ENCODE measurements around the gene ILF3. TPM values are rescaled to one million over a fixed set of nuclear protein-coding genes. Genes with fewer than 3 reads are reported as not detected.

Gene ILF3
- total and polyA plus RNA-seq, 2 experiments from 2014 or later, result 573 to 616 TPM

DNA sequence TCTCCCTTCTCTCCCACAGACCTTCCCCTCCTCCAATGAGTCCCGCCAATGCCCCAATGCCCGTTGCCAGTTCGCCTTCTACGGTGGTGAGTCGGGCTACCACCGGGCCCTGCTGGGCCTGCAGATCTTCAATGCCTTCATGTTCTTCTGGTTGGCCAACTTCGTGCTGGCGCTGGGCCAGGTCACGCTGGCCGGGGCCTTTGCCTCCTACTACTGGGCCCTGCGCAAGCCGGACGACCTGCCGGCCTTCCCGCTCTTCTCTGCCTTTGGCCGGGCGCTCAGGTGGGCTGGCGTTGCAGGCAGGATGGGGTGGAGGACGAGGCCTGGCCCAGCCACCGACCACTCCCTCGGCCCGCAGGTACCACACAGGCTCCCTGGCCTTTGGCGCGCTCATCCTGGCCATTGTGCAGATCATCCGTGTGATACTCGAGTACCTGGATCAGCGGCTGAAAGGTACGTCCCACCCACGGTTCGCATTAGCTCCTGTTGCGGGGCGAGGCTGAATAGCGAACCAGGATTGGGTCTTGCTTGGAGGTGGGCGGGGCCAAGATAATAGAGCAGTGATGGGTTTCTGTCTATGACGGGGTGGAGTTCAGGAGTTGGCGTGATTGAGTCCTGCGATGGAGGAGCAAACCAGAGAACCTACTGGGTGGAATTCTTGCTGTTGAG, 17.7 kb upstream of the ILF3 start:
- peaks cover 11% of the 10 kb centered on the region; the same call in 2 of the 3 replicates for H3K4me1 Mint-ChIP-seq
- H3K4me3 Mint-ChIP-seq, result no peak overlapping the region
- Histone ChIP-seq H3K4me2 (no peak overlapping the region), H4K20me1 (replicated peaks; ENCODE audit: insufficient read depth) (peaks cover 4% of the 10 kb centered on the region; the same call in 1 of the 2 replicates), H3K27ac (ENCODE audit: low read depth) (no peak overlapping the region), H3K79me2 (replicated peaks; ENCODE audit: insufficient read depth) (no peaks in the 10 kb centered on the region), H3F3A (replicated peaks; ENCODE audit: low read depth) (peaks cover 9% of the 10 kb centered on the region; the same call in 1 of the 2 replicates), H3K27me3 (ENCODE audit: insufficient read depth) (no peaks in the 10 kb centered on the region), H3K9me2 (ENCODE audit: insufficient read depth) (no peaks in the 10 kb centered on the region), H3K4me1 (ENCODE audit: insufficient read depth) (no peaks in the 10 kb centered on the region; the same call in 1 of the 2 replicates), H2AFZ (no peak overlapping the region), H3K4me3 (no peak overlapping the region), H3K36me3 (ENCODE audit: insufficient read depth) (peaks cover 16% of the 10 kb centered on the region; the same call in 1 of the 2 replicates)
- TF ChIP-seq, protein P1, sequence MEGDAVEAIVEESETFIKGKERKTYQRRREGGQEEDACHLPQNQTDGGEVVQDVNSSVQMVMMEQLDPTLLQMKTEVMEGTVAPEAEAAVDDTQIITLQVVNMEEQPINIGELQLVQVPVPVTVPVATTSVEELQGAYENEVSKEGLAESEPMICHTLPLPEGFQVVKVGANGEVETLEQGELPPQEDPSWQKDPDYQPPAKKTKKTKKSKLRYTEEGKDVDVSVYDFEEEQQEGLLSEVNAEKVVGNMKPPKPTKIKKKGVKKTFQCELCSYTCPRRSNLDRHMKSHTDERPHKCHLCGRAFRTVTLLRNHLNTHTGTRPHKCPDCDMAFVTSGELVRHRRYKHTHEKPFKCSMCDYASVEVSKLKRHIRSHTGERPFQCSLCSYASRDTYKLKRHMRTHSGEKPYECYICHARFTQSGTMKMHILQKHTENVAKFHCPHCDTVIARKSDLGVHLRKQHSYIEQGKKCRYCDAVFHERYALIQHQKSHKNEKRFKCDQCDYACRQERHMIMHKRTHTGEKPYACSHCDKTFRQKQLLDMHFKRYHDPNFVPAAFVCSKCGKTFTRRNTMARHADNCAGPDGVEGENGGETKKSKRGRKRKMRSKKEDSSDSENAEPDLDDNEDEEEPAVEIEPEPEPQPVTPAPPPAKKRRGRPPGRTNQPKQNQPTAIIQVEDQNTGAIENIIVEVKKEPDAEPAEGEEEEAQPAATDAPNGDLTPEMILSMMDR (conservative IDR thresholded peaks at IDR 0.05; ENCODE audit: low read depth in 2 of 2), result no peak
- no peak for TF ChIP-seq STAT1 (IDR thresholded peaks at IDR 0.05; ENCODE audit: unreplicated experiment)
- no peak for TF ChIP-seq POLR2AphosphoS5 (IDR thresholded peaks at IDR 0.05; ENCODE audit: low read depth)
- TF ChIP-seq, protein P2, sequence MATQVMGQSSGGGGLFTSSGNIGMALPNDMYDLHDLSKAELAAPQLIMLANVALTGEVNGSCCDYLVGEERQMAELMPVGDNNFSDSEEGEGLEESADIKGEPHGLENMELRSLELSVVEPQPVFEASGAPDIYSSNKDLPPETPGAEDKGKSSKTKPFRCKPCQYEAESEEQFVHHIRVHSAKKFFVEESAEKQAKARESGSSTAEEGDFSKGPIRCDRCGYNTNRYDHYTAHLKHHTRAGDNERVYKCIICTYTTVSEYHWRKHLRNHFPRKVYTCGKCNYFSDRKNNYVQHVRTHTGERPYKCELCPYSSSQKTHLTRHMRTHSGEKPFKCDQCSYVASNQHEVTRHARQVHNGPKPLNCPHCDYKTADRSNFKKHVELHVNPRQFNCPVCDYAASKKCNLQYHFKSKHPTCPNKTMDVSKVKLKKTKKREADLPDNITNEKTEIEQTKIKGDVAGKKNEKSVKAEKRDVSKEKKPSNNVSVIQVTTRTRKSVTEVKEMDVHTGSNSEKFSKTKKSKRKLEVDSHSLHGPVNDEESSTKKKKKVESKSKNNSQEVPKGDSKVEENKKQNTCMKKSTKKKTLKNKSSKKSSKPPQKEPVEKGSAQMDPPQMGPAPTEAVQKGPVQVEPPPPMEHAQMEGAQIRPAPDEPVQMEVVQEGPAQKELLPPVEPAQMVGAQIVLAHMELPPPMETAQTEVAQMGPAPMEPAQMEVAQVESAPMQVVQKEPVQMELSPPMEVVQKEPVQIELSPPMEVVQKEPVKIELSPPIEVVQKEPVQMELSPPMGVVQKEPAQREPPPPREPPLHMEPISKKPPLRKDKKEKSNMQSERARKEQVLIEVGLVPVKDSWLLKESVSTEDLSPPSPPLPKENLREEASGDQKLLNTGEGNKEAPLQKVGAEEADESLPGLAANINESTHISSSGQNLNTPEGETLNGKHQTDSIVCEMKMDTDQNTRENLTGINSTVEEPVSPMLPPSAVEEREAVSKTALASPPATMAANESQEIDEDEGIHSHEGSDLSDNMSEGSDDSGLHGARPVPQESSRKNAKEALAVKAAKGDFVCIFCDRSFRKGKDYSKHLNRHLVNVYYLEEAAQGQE (IDR thresholded peaks at IDR 0.05; ENCODE audit: unreplicated experiment), result no peak
- TF ChIP-seq, protein P3, sequence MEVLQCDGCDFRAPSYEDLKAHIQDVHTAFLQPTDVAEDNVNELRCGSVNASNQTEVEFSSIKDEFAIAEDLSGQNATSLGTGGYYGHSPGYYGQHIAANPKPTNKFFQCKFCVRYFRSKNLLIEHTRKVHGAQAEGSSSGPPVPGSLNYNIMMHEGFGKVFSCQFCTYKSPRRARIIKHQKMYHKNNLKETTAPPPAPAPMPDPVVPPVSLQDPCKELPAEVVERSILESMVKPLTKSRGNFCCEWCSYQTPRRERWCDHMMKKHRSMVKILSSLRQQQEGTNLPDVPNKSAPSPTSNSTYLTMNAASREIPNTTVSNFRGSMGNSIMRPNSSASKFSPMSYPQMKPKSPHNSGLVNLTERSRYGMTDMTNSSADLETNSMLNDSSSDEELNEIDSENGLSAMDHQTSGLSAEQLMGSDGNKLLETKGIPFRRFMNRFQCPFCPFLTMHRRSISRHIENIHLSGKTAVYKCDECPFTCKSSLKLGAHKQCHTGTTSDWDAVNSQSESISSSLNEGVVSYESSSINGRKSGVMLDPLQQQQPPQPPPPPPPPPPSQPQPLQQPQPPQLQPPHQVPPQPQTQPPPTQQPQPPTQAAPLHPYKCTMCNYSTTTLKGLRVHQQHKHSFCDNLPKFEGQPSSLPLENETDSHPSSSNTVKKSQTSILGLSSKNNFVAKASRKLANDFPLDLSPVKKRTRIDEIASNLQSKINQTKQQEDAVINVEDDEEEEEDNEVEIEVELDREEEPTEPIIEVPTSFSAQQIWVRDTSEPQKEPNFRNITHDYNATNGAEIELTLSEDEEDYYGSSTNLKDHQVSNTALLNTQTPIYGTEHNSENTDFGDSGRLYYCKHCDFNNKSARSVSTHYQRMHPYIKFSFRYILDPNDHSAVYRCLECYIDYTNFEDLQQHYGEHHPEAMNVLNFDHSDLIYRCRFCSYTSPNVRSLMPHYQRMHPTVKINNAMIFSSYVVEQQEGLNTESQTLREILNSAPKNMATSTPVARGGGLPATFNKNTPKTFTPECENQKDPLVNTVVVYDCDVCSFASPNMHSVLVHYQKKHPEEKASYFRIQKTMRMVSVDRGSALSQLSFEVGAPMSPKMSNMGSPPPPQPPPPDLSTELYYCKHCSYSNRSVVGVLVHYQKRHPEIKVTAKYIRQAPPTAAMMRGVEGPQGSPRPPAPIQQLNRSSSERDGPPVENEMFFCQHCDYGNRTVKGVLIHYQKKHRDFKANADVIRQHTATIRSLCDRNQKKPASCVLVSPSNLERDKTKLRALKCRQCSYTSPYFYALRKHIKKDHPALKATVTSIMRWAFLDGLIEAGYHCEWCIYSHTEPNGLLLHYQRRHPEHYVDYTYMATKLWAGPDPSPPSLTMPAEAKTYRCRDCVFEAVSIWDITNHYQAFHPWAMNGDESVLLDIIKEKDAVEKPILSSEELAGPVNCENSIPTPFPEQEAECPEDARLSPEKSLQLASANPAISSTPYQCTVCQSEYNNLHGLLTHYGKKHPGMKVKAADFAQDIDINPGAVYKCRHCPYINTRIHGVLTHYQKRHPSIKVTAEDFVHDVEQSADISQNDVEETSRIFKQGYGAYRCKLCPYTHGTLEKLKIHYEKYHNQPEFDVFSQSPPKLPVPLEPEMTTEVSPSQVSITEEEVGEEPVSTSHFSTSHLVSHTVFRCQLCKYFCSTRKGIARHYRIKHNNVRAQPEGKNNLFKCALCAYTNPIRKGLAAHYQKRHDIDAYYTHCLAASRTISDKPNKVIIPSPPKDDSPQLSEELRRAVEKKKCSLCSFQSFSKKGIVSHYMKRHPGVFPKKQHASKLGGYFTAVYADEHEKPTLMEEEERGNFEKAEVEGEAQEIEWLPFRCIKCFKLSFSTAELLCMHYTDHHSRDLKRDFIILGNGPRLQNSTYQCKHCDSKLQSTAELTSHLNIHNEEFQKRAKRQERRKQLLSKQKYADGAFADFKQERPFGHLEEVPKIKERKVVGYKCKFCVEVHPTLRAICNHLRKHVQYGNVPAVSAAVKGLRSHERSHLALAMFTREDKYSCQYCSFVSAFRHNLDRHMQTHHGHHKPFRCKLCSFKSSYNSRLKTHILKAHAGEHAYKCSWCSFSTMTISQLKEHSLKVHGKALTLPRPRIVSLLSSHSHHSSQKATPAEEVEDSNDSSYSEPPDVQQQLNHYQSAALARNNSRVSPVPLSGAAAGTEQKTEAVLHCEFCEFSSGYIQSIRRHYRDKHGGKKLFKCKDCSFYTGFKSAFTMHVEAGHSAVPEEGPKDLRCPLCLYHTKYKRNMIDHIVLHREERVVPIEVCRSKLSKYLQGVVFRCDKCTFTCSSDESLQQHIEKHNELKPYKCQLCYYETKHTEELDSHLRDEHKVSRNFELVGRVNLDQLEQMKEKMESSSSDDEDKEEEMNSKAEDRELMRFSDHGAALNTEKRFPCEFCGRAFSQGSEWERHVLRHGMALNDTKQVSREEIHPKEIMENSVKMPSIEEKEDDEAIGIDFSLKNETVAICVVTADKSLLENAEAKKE (CRISPR knock-in tag; IDR thresholded peaks at IDR 0.05), result no peak
- TF ChIP-seq ZNF114 (CRISPR knock-in tag; IDR thresholded peaks at IDR 0.05), result no peak
- TF ChIP-seq, protein P4, sequence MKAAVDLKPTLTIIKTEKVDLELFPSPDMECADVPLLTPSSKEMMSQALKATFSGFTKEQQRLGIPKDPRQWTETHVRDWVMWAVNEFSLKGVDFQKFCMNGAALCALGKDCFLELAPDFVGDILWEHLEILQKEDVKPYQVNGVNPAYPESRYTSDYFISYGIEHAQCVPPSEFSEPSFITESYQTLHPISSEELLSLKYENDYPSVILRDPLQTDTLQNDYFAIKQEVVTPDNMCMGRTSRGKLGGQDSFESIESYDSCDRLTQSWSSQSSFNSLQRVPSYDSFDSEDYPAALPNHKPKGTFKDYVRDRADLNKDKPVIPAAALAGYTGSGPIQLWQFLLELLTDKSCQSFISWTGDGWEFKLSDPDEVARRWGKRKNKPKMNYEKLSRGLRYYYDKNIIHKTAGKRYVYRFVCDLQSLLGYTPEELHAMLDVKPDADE (IDR thresholded peaks at IDR 0.05), result no peak
- no peak for TF ChIP-seq EZH2phosphoT487 (IDR thresholded peaks at IDR 0.05; ENCODE audit: unreplicated experiment)
- no peak for TF ChIP-seq EZH2 (IDR thresholded peaks at IDR 0.05; ENCODE audit: low read depth, unreplicated experiment)
- TF ChIP-seq CREB1 (CRISPR knock-in tag; IDR thresholded peaks at IDR 0.05; ENCODE audit: low read depth), result no peak
- no peak for TF ChIP-seq JUNB (IDR thresholded peaks at IDR 0.05; ENCODE audit: unreplicated experiment)
- no peak for TF ChIP-seq NANOG (IDR thresholded peaks at IDR 0.05; ENCODE audit: borderline replicate concordance)
- no peak for TF ChIP-seq ZNF331 (CRISPR knock-in tag; IDR thresholded peaks at IDR 0.05; ENCODE audit: low read depth)
- DNase-seq (ENCODE audit: low spot score), result peak; percentile 82
- ATAC-seq, result peak; percentile 91
- peak overlapping the region; percentile 47 for H3K27ac Mint-ChIP-seq
- peaks cover 80% of the 10 kb centered on the region for H3K36me3 Mint-ChIP-seq (ENCODE audit: low read depth)
- H3K27me3 Mint-ChIP-seq (ENCODE audit: insufficient read depth, low read depth, poor library complexity), result peaks cover 5% of the 10 kb centered on the region
- H3K9me3 Mint-ChIP-seq, result no peaks in the 10 kb centered on the region; the same call in 2 of the 3 replicates
